Activated T-cell treated with anti-CD3 and anti-CD28 coated beads, Interleukin-2, amount 50 U/mL, for 4 hours (primary cell): ENCODE data around the gene GKN1. TPM values are rescaled to one million over a fixed set of nuclear protein-coding genes. Genes with fewer than 3 reads are reported as not detected.

Experiments used
- ATAC-seq, 2 donors: fragments of 200-7000 bp; cut with Tn5 transposase; one replicate each; pipeline ENCODE4 v1.10.0; 2021
- DNase-seq: peaks from one replicate; pipeline ENCODE4 v3.0.0-alpha.2; 2020
- H3K27me3 Mint-ChIP-seq: one replicate; pipeline ENCODE4 v1.8.0; 2021; ENCODE audit warnings: low read depth, mixed read lengths
- H3K36me3 Mint-ChIP-seq: one replicate; pipeline ENCODE4 v1.8.0; 2022; ENCODE audit warnings: mixed read lengths; ENCODE audit not compliant: insufficient read depth
- H3K4me1 Mint-ChIP-seq: one replicate; pipeline ENCODE4 v1.8.0; 2021; ENCODE audit warnings: low read depth, mixed read lengths
- H3K4me3 Mint-ChIP-seq: one replicate; pipeline ENCODE4 v1.8.0; 2021; ENCODE audit warnings: mild to moderate bottlenecking, moderate library complexity, mixed read lengths
- H3K9me3 Mint-ChIP-seq: one replicate; pipeline ENCODE4 v1.8.0; 2021; ENCODE audit warnings: mixed read lengths
- total RNA-seq, 3 donors: library from RNA; stranded (reverse); gene quantifications; one replicate each; pipeline ENCODE4 v1.2.1, GENCODE V29; 2021

Gene GKN1
- total RNA-seq, 3 donors from 2014 or later = not detected

- Mint-ChIP-seq H3K9me3 (no peaks in the 10 kb centered on the region), H3K4me1 (no peaks in the 10 kb centered on the region), H3K36me3 (no peaks in the 10 kb centered on the region), H3K27me3 (peaks cover 26% of the 10 kb centered on the region), H3K4me3 (no peak overlapping the region)
- ATAC-seq (no peak), DNase-seq (no peak)
Measured at GRCh38 chr2:68974946-68975665, 670 bp downstream of the GKN1 start.

GRCh38 chr2:68975844-68976243, 1.4 kb downstream of the GKN1 start:
- Mint-ChIP-seq H3K4me3 (no peak overlapping the region), H3K9me3 (no peaks in the 10 kb centered on the region), H3K4me1 (no peaks in the 10 kb centered on the region), H3K27me3 (peaks cover 26% of the 10 kb centered on the region), H3K36me3 (no peaks in the 10 kb centered on the region)
- ATAC-seq = no peak
- no peak for DNase-seq

GRCh38 chr2:68977453-68977852, 3.0 kb downstream of the GKN1 start:
- no peak for ATAC-seq
- DNase-seq = no peak
- H3K4me1 Mint-ChIP-seq = no peaks in the 10 kb centered on the region
- no peaks in the 10 kb centered on the region for H3K36me3 Mint-ChIP-seq
- H3K27me3 Mint-ChIP-seq = peaks cover 28% of the 10 kb centered on the region
- no peaks in the 10 kb centered on the region for H3K9me3 Mint-ChIP-seq
- H3K4me3 Mint-ChIP-seq = no peak overlapping the region

GRCh38 chr2:68978098-68978497, 3.7 kb downstream of the GKN1 start:
- Mint-ChIP-seq H3K36me3 (no peaks in the 10 kb centered on the region), H3K4me3 (no peak overlapping the region), H3K27me3 (peaks cover 28% of the 10 kb centered on the region), H3K4me1 (no peaks in the 10 kb centered on the region), H3K9me3 (no peaks in the 10 kb centered on the region)
- ATAC-seq (no peak), DNase-seq (no peak)

- DNase-seq (no peak), ATAC-seq (no peak)
- Mint-ChIP-seq H3K4me1 (no peaks in the 10 kb centered on the region), H3K4me3 (no peak overlapping the region), H3K9me3 (no peaks in the 10 kb centered on the region), H3K27me3 (peaks cover 27% of the 10 kb centered on the region), H3K36me3 (no peaks in the 10 kb centered on the region)
Measured at GRCh38 chr2:68980956-68981355, 6.5 kb downstream of the GKN1 start.

- DNase-seq (no peak), ATAC-seq (no peak)
- Mint-ChIP-seq H3K4me1 (no peaks in the 10 kb centered on the region), H3K27me3 (peaks cover 12% of the 10 kb centered on the region), H3K36me3 (no peaks in the 10 kb centered on the region), H3K4me3 (no peak overlapping the region), H3K9me3 (no peaks in the 10 kb centered on the region)
Measured at GRCh38 chr2:68987021-68987503, 12.6 kb downstream of the GKN1 start.

GRCh38 chr2:68989035-68989434, 14.6 kb downstream of the GKN1 start:
- ATAC-seq = no peak
- Mint-ChIP-seq H3K4me1 (no peaks in the 10 kb centered on the region), H3K36me3 (no peaks in the 10 kb centered on the region), H3K27me3 (peaks cover 14% of the 10 kb centered on the region), H3K4me3 (no peak overlapping the region), H3K9me3 (no peaks in the 10 kb centered on the region)
- no peak for DNase-seq

- no peaks in the 10 kb centered on the region for H3K36me3 Mint-ChIP-seq
- DNase-seq (no peak), ATAC-seq (no peak)
- no peaks in the 10 kb centered on the region for H3K4me1 Mint-ChIP-seq
- H3K27me3 Mint-ChIP-seq = peaks cover 10% of the 10 kb centered on the region
- H3K9me3 Mint-ChIP-seq = no peaks in the 10 kb centered on the region
- no peak overlapping the region for H3K4me3 Mint-ChIP-seq
Measured at GRCh38 chr2:68992341-68992740, 17.9 kb downstream of the GKN1 start.

- Mint-ChIP-seq H3K27me3 (peaks cover 10% of the 10 kb centered on the region), H3K4me1 (no peaks in the 10 kb centered on the region), H3K4me3 (no peak overlapping the region), H3K36me3 (no peaks in the 10 kb centered on the region), H3K9me3 (no peaks in the 10 kb centered on the region)
- ATAC-seq (no peak), DNase-seq (no peak)
Measured at GRCh38 chr2:68992933-68993332, 18.5 kb downstream of the GKN1 start.

GRCh38 chr2:68993660-68994059, 19.2 kb downstream of the GKN1 start:
- ATAC-seq = no peak
- Mint-ChIP-seq H3K4me3 (no peak overlapping the region), H3K36me3 (no peaks in the 10 kb centered on the region)

GRCh38 chr2:68994864-68995263, 20.4 kb downstream of the GKN1 start:
- no peaks in the 10 kb centered on the region for H3K9me3 Mint-ChIP-seq
- no peak for ATAC-seq
- H3K4me1 Mint-ChIP-seq = no peaks in the 10 kb centered on the region
- H3K4me3 Mint-ChIP-seq = no peak overlapping the region
- DNase-seq = no peak
- peaks cover 10% of the 10 kb centered on the region for H3K27me3 Mint-ChIP-seq
- no peaks in the 10 kb centered on the region for H3K36me3 Mint-ChIP-seq

More at GRCh38 chr2:68993660-68994059, 19.2 kb downstream of the GKN1 start:
- DNase-seq = no peak
- H3K27me3 Mint-ChIP-seq = peaks cover 10% of the 10 kb centered on the region
- no peaks in the 10 kb centered on the region for H3K9me3 Mint-ChIP-seq
- H3K4me1 Mint-ChIP-seq = no peaks in the 10 kb centered on the region

- Mint-ChIP-seq H3K4me3 (no peak overlapping the region), H3K4me1 (no peaks in the 10 kb centered on the region), H3K9me3 (no peaks in the 10 kb centered on the region), H3K36me3 (no peaks in the 10 kb centered on the region), H3K27me3 (peaks cover 4% of the 10 kb centered on the region)
- DNase-seq (no peak), ATAC-seq (no peak)
Measured at GRCh38 chr2:68995916-68996315, 21.5 kb downstream of the GKN1 start.

GRCh38 chr2:68997401-68997800, 23.0 kb downstream of the GKN1 start:
- Mint-ChIP-seq H3K36me3 (no peaks in the 10 kb centered on the region), H3K4me1 (no peaks in the 10 kb centered on the region), H3K9me3 (peaks cover 7% of the 10 kb centered on the region), H3K27me3 (peaks cover 10% of the 10 kb centered on the region), H3K4me3 (no peak overlapping the region)
- DNase-seq (no peak), ATAC-seq (no peak)

GRCh38 chr2:69001879-69002278, 27.4 kb downstream of the GKN1 start:
- Mint-ChIP-seq H3K9me3 (peaks cover 7% of the 10 kb centered on the region), H3K27me3 (peaks cover 28% of the 10 kb centered on the region)
- ATAC-seq = no peak

GRCh38 chr2:69003731-69004130, 29.3 kb downstream of the GKN1 start:
- H3K27me3 Mint-ChIP-seq = peaks cover 31% of the 10 kb centered on the region
- no peaks in the 10 kb centered on the region for H3K4me1 Mint-ChIP-seq
- peaks cover 7% of the 10 kb centered on the region for H3K9me3 Mint-ChIP-seq
- H3K4me3 Mint-ChIP-seq = no peak overlapping the region
- ATAC-seq (no peak), DNase-seq (no peak)
- H3K36me3 Mint-ChIP-seq = no peaks in the 10 kb centered on the region

More at GRCh38 chr2:69001879-69002278, 27.4 kb downstream of the GKN1 start:
- H3K4me1 Mint-ChIP-seq = no peaks in the 10 kb centered on the region
- no peak for DNase-seq
- H3K36me3 Mint-ChIP-seq = no peaks in the 10 kb centered on the region
- H3K4me3 Mint-ChIP-seq = no peak overlapping the region
